Measurements from ENCODE around the gene ARID3C. TPM values are rescaled to one million over a fixed set of nuclear protein-coding genes. Genes with fewer than 3 reads are reported as not detected.

Gene ARID3C
- total RNA-seq, 4 donors from 2014 or later, result not detected

DNA sequence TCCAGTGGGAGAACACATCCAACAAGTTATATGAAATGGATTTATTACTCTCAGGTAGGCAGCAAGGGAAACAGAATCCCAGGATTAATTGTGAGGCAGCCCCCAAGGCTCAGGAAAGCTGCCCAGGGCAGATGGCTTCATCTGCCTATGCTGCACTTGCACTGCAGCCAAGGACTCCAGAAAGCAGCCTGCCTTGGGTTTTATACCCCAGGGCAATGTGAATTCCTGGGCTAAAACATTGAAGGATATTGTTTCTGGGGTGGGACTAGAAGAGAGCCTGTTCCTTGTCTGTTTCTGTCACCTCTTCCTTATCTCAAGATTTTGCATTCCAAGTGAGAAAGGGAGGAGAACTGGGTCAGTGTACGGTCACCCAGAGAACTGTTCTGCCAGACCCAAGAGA is 42.4 kb upstream of the ARID3C start:
- intact Hi-C loops (cut with DNase I; ENCODE audit: low total_unique reads), result no loop called here
- TF ChIP-seq CTCF (IDR thresholded peaks at IDR 0.05 in 4 of 5, conservative IDR thresholded peaks at IDR 0.05 in 1 of 5), result no peak
- TF ChIP-seq POLR2A (IDR thresholded peaks at IDR 0.05), result no peak
- in situ Hi-C loops (cut with MboI; ENCODE audit: low sequenced_read_pairs in 4 of 4), result loop anchor here in 1 of 4 donors (25.0 kb wide), 1 partner anchor 416 kb away; the partner anchor contains the start of genes FANCG and PIGO
- Histone ChIP-seq H3K27me3 (no peaks in the 10 kb centered on the region), H3K4me1 (peaks cover 3 to 4% of the 10 kb centered on the region in 2 donors), H3K4me3 (no peak overlapping the region), H3K27ac (no peak overlapping the region), H3K36me3 (no peaks in the 10 kb centered on the region), H3K9me3 (no peaks in the 10 kb centered on the region)
- DNase-seq, result no peak
- no peak for ATAC-seq

GRCh38 chr9:34669809-34670562 is 41.1 kb upstream of the ARID3C start:
- H3K27ac ChIP-seq, result no peak overlapping the region
- ATAC-seq, result no peak
- TF ChIP-seq CTCF (IDR thresholded peaks at IDR 0.05 in 4 of 5, conservative IDR thresholded peaks at IDR 0.05 in 1 of 5) (no peak), POLR2A (IDR thresholded peaks at IDR 0.05) (no peak)
- H3K9me3 ChIP-seq, result no peaks in the 10 kb centered on the region
- no peak overlapping the region for H3K4me3 ChIP-seq
- intact Hi-C loops (cut with DNase I; ENCODE audit: low total_unique reads) (loop anchor here (5.0 kb wide), 1 partner anchor 317 kb away; the partner anchor contains the start of gene DNAJB5), in situ Hi-C loops (cut with MboI; ENCODE audit: low sequenced_read_pairs in 4 of 4) (loop anchor here in 1 of 4 donors (25.0 kb wide), 1 partner anchor 417 kb away; the partner anchor contains the start of genes FANCG and PIGO)
- peaks cover 3 to 4% of the 10 kb centered on the region in 2 donors for H3K4me1 ChIP-seq
- H3K27me3 ChIP-seq, result no peaks in the 10 kb centered on the region
- no peaks in the 10 kb centered on the region for H3K36me3 ChIP-seq
- DNase-seq, result no peak

DNA sequence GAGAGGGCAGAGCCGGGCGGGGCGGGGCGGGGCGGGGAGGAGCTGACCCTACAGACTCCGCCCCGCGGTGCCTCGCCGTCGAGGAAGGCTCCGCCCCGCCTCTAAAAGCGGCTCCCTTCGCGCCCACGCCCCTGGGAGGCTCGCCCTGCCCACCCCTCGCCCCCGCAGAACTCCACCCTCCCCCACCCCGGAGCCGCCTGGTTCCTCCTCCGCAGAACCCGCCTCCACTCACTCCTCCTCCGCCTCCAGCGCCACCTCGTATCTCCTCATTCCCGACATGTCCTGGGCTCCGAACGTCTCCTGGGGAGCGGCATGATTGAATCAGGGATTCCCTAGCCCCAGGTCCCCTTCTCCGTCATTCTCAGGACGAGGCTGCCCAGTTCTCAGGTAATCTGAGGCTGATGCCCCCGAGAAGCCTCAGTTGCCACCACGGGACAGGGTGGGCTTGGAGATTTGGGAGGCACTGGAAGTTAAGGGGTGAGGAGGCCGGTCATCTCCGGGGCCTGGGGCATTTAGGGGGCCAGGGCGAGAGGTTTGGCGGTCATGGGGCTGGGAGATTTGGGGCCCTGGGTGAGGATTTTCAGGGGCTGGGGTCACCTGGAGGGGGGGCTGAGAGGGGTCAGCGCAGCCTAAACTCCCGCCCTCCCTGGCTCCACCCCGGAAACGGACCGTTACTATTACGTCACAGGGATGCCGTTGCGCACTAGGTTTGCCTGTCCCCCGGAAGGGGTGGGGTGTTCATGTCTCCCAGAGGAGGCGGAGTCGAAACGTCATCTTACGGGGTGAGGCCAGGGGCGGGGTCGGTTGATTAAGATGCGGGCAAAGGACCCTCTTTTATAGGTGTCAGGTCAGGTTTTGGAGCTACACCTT is 36.8 kb upstream of the ARID3C start:
- ATAC-seq (peak; percentile 86 to 87), DNase-seq (peak; percentile 90 to 94)
- in situ Hi-C loops (cut with MboI; ENCODE audit: low sequenced_read_pairs in 4 of 4), result loop anchor here in 1 of 4 donors (25.0 kb wide), 1 partner anchor 422 kb away; the partner anchor contains the start of genes FANCG and PIGO
- intact Hi-C loops (cut with DNase I; ENCODE audit: low total_unique reads), result loop anchor here (1.0 to 5.0 kb wide), 3 partner anchors 13 to 322 kb away; partner anchors contain the start of genes DNAJB5 and IL11RA
- TF ChIP-seq POLR2A (IDR thresholded peaks at IDR 0.05) (peak; percentile 62 to 63), CTCF (IDR thresholded peaks at IDR 0.05 in 4 of 5, conservative IDR thresholded peaks at IDR 0.05 in 1 of 5) (peak in 1 of 5 experiments; percentile 9)
- peaks cover 0 to 4% of the 10 kb centered on the region in 2 donors for H3K4me1 ChIP-seq
- H3K27me3 ChIP-seq, result no peaks in the 10 kb centered on the region
- peaks cover 0 to 6% of the 10 kb centered on the region in 2 donors for H3K36me3 ChIP-seq
- H3K9me3 ChIP-seq, result no peaks in the 10 kb centered on the region
- peak overlapping the region; percentile 76 to 98 (median 86) for H3K4me3 ChIP-seq
- H3K27ac ChIP-seq, result peak overlapping the region; percentile 91 to 100 (median 98)

DNA sequence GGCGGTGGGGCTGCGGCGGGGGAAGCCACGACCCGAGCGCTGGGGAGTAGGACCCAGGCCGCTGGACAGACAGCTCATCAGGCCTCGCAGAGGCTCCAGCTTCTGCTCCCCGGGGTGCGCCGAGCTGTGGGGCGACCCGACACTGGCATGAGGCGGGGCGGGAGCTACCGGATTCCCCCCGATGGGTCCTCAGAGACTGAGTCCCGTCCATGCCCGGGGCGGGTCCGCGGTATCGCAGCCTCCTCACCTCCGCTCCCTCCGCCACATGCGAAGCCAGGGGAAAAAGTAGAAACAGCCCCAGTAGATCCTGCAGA is 36.2 kb upstream of the ARID3C start:
- TF ChIP-seq POLR2A (IDR thresholded peaks at IDR 0.05), result no peak
- TF ChIP-seq CTCF (IDR thresholded peaks at IDR 0.05 in 4 of 5, conservative IDR thresholded peaks at IDR 0.05 in 1 of 5), result peak in 1 of 5 experiments; percentile 14
- peaks cover 0 to 4% of the 10 kb centered on the region in 2 donors for H3K4me1 ChIP-seq
- H3K36me3 ChIP-seq, result peaks cover 0 to 6% of the 10 kb centered on the region in 2 donors
- peak overlapping the region; percentile 91 to 100 (median 98) for H3K27ac ChIP-seq
- intact Hi-C loops (cut with DNase I; ENCODE audit: low total_unique reads) (loop anchor here (1.0 to 5.0 kb wide), 3 partner anchors 13 to 322 kb away; partner anchors contain the start of genes DNAJB5 and IL11RA), in situ Hi-C loops (cut with MboI; ENCODE audit: low sequenced_read_pairs in 4 of 4) (loop anchor here in 1 of 4 donors (25.0 kb wide), 1 partner anchor 422 kb away; the partner anchor contains the start of genes FANCG and PIGO)
- peak overlapping the region; percentile 76 to 98 (median 86) for H3K4me3 ChIP-seq
- peak in 1 of 2 donors; percentile 18 for ATAC-seq
- H3K9me3 ChIP-seq, result no peaks in the 10 kb centered on the region
- no peak for DNase-seq
- H3K27me3 ChIP-seq, result no peaks in the 10 kb centered on the region
